ENCODE data around the gene MRPL43. TPM values are rescaled to one million over a fixed set of nuclear protein-coding genes. Genes with fewer than 3 reads are reported as not detected.
A peak's percentile ranks its signal among the peaks of the same experiment; 100 is the strongest.

MRPL43 gene
- total RNA-seq, 1 donor from 2014 or later: 84.8 TPM

DNA sequence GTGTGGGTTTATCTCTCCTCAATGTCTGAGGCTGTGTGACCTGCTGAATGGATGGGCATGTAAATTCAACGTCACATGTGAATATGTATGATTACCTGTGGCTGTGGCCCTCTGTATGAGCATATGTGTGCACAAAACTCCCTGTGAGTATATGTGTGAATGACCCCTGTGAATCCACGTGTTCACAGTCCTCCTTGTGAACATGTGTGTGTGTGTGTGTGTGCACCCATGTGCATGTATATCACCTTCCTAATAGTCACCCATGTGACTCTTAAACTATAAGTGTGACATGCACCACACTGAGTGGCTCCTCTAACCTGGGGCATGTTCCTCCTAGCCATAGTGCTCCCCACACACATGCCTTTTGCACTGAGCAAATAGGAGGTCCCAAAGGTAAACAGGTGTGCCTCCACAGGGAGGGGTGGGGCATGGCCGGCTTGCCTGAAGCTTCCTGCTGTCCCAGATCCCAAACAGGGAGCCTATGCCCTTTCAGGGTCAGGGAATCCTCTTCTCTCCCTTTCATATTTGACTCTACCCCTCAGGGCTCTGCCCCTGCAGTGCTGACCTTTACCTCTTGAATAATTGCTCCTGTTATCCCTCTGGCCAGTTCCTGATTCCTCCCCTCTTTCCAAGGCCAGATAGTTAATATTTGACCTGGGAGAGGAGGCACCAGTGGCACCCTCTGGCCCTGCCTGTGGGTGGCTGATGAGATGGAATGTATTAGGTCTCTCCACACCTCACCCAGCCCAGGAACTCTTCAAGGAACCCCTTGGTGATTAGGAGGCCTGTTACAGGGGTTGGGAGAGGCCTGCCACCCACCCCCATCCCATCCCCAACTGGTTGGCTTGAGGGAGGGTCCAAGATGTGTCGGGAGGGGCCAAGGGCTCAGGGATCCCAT, 16.1 kb downstream of the MRPL43 start:
- ATAC-seq (no peak), DNase-seq (ENCODE audit: low spot score) (no peak)

GRCh38 chr10:100970076-100970913, 17.0 kb downstream of the MRPL43 start:
- ATAC-seq (peak; percentile 14), DNase-seq (ENCODE audit: low spot score) (no peak)
- intact Hi-C loops (cut with DNase I): no loop called here

More for the DNA sequence above, 16.1 kb downstream of the MRPL43 start:
- intact Hi-C loops (cut with DNase I): no loop called here

GRCh38 chr10:100969187-100970075, 17.9 kb downstream of the MRPL43 start, which contains the start of gene SEMA4G:
SEMA4G (plus strand) TSS chr10:100969504; CDS start chr10:100972913, 3,409 bp downstream.
- ATAC-seq (peak; percentile 79), DNase-seq (ENCODE audit: low spot score) (peak; percentile 74)
- intact Hi-C loops (cut with DNase I): no loop called here

GRCh38 chr10:100968863-100969186, 18.5 kb downstream of the MRPL43 start:
- DNase-seq (ENCODE audit: low spot score) (no peak), ATAC-seq (peak; percentile 14)
- intact Hi-C loops (cut with DNase I): no loop called here

GRCh38 chr10:100968062-100968736, 19.1 kb downstream of the MRPL43 start:
- intact Hi-C loops (cut with DNase I): no loop called here
- no peak for DNase-seq (ENCODE audit: low spot score)

DNA sequence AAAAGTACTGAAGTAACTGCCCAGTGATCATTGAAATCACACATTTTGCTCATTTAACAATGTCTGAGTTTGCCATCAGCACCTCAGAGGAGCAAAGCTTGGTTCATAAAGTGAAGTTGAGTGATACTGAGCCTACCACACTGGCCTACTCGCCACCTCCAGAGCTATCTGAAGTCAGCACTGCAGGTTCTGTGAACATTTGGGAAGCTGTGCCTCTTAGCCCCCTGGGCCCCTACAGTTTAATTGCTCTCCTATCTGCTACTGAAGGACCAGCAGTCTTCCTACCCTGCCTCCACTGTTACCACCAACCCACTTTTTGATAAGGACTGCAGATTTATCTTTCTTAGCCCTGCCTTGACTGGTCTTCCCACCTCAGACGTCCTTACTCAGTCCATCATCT, 20.0 kb downstream of the MRPL43 start:
- ATAC-seq: no peak
- intact Hi-C loops (cut with DNase I): no loop called here
- no peak for DNase-seq (ENCODE audit: low spot score)

More at GRCh38 chr10:100968062-100968736, 19.1 kb downstream of the MRPL43 start:
- no peak for ATAC-seq

DNA sequence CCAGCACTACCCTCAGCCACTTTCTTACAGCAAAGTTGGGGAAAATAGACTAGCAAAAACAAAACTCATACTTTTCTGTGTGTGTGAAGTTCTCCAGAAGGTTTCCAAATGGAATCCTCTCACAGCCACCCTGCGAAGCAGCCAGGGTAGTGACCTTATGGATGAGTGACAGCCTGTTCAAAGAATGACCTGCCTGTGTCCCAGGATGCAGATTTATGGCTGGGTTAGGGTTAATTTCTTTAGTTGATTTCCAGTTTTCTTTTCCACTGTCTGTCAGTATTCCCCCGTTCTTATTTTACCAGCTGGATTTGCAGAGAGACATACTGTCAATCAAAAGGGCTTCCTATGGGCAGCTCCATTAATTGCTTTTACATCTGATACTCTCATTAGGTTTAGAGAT, 20.4 kb downstream of the MRPL43 start:
- DNase-seq (ENCODE audit: low spot score) (no peak), ATAC-seq (no peak)
- intact Hi-C loops (cut with DNase I): no loop called here

GRCh38 chr10:100965820-100966219, 21.5 kb downstream of the MRPL43 start:
- DNase-seq (ENCODE audit: low spot score): no peak
- ATAC-seq: no peak
- intact Hi-C loops (cut with DNase I): no loop called here

DNA sequence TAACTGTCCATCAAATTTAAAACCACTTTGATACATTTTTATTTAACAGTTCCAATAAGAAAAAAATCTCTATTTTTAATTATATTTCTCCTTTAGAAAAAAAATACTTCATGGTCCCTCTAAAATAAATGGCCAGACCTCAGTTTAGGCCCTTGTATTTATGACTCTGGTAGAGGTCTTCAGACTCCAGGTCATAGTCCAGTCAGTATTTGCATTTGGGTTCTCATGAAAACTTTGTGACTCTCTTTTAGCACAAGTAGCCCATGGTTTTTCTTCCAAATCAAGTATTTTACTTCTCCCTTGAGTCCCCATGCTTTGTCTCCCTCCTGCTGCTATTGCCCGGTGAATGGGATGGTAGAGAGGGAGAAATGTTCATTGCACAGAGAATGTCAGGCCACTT, 23.5 kb downstream of the MRPL43 start:
- no peak for DNase-seq (ENCODE audit: low spot score)
- intact Hi-C loops (cut with DNase I): no loop called here
- no peak for ATAC-seq

GRCh38 chr10:100962351-100963080, 24.8 kb downstream of the MRPL43 start:
- no peak for DNase-seq (ENCODE audit: low spot score)
- no peak for ATAC-seq
- intact Hi-C loops (cut with DNase I): no loop called here

DNA sequence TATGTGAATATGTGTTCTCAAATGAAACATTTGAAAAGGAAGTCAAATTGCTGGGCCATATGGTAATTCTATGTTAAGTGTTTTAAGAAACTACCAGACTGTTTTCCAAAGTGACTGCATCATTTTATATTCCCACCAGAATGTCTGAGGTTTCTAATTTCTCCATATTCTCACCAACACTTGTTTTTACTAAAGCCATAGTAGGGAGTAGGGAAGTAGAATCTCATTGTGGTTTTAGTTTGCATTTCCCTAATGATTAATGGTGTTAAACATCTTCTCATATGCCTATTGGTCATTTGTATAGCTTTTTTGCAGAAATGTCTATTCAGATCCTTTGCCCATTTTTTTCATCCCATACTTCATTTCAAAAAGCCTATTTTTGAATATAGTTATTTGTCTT, 27.0 kb downstream of the MRPL43 start:
- no peak for ATAC-seq
- intact Hi-C loops (cut with DNase I): no loop called here

GRCh38 chr10:100948916-100949315, 38.4 kb downstream of the MRPL43 start:
- intact Hi-C loops (cut with DNase I): no loop called here
- no peak for ATAC-seq

More for the DNA sequence above, 27.0 kb downstream of the MRPL43 start:
- no peak for DNase-seq (ENCODE audit: low spot score)

GRCh38 chr10:100945754-100946153, 41.5 kb downstream of the MRPL43 start:
- intact Hi-C loops (cut with DNase I): no loop called here
- DNase-seq (ENCODE audit: low spot score) (no peak), ATAC-seq (no peak)

More at GRCh38 chr10:100948916-100949315, 38.4 kb downstream of the MRPL43 start:
- DNase-seq (ENCODE audit: low spot score): no peak

- ATAC-seq (no peak), DNase-seq (ENCODE audit: low spot score) (no peak)
- intact Hi-C loops (cut with DNase I): no loop called here
Observed at GRCh38 chr10:100943508-100943907, 43.8 kb downstream of the MRPL43 start.

DNA sequence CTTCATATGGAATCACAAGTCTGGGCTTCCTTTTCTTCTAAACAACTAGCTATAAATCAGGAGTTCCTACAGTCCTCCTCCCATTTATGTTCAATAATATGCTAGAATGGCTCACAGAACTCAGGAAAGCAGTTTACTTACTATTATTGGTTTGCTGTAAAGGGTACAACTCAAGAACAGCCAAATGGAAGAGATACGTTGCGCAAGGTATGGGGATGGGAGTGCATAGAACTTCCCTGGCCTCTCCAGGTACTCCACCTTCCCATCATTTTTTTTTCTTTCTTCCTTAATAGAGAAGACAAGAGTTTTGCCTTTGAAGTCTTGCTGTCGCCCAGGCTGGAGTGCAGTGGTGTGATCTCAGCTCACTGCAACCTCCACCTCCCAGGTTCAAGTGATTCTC, 45.1 kb downstream of the MRPL43 start:
- DNase-seq (ENCODE audit: low spot score): no peak
- no peak for ATAC-seq
- intact Hi-C loops (cut with DNase I): no loop called here

- ATAC-seq (no peak), DNase-seq (ENCODE audit: low spot score) (no peak)
- intact Hi-C loops (cut with DNase I): no loop called here
Observed at GRCh38 chr10:100939763-100940344, 47.4 kb downstream of the MRPL43 start.

All from sciatic nerve (tissue), 2 donors.